HG02870 (cell line): ENCODE data around the gene C1GALT1.
"Not testable (repeated sequence)": the region's sequence is repeated elsewhere in the genome, so short reads cannot be mapped to it uniquely, and the experiment has no call there.

Experiments
- ATAC-seq: cut with Tn5 transposase; IDR thresholded peaks from one replicate; pipeline ENCODE4 v1.9.1; 2021; ENCODE audit warnings: mild to moderate bottlenecking, moderate library complexity; ENCODE audit not compliant: unreplicated experiment

Gene C1GALT1

DNA sequence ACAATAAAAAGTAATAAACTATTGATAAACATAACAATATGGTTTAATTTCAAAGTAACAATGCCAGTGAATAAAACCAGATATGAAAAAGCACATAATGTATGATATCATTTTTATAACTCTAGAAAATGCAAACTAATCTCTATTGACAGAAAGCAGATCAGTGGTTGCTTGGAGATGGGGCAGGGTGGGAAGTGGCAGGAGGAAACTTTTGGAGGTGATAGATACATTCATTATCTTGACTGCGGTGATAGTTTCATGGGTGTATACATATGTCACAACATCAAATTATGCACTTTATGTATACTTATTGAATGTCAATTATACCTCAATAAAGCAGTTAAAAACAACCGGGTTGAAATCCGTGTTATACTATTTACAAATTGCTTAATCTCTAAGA is 16.0 kb upstream of the C1GALT1 start:
- no peak for ATAC-seq

DNA sequence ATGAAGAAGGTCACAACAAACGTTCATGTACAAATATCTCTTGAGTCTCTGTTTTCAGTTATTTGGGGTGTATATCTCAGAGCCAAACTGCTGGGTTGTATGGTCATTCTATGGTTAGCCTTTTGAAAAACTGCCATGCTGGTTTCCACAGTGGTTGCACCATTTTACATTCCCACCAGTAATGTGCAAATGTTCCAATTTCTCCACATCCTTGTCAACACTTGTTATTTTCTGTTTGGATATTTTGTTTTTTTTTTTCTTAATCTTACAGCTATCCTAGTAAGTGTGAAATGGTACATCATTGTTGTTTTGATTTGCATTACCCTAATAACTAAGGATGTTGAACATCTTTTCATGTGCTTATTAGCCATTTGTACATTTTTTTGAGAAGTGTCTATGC is 13.0 kb upstream of the C1GALT1 start:
- no peak for ATAC-seq

DNA sequence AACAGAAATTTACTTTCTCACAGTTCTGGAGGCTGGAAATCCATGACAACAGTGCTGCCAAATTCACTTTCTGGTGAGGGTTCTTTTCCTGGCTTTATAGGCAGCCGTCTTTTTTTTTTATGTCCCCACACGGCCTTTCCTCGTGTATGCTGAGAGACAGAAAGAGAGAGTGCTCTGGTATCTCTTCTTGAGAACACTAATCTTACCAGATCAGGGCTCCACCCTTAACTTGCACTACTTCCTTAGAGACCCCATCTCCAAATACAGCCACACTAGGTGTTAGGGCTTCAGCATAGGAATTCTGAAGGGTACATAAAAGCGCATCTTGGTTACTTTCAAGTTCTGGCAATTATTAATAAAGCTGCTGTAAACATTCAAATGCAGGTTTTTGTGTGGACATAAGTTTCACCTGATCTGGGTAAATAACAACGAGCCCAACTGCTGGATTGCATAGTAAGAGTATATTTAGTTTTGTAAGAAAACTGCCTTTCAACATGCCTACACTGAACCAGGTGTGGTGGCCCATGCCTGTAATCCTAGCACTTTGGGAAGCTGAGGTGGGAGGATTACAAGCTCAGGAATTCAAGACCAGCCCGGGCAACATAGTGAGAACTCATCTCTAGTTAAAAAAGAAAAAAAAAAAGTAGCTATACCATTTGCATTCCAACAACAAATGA is 8.2 kb upstream of the C1GALT1 start:
- ATAC-seq: no peak

DNA sequence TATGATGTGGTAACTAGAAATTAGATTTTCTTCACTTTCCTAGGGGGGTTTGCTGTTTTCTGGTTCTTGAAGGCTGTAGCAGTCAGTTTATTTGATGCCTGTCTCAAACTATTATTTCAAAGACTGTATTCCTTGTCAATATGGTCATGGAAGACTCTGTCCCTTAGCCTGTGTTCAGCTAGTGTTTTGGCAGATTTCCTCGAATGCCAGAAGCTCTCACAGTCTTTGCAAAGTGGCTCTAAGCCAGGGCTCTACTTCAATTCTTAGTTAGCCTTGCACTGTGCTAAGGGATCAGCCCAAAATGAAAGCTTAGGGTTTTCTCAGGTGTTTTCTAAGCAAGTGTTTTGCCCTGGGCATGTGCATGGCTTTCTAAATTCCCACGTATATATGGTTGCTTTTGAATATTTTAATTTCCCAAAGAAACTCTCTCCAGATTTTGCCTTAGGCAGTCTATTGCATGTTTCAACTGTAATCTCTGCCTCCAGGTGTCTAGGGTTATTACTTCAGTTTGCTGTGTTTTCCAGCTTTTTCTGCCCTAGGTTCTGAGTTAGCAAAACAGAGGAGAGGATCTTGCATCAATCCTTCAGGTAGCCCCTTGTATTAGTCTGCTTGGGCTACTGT is 7.2 kb upstream of the C1GALT1 start:
- ATAC-seq: no peak

DNA sequence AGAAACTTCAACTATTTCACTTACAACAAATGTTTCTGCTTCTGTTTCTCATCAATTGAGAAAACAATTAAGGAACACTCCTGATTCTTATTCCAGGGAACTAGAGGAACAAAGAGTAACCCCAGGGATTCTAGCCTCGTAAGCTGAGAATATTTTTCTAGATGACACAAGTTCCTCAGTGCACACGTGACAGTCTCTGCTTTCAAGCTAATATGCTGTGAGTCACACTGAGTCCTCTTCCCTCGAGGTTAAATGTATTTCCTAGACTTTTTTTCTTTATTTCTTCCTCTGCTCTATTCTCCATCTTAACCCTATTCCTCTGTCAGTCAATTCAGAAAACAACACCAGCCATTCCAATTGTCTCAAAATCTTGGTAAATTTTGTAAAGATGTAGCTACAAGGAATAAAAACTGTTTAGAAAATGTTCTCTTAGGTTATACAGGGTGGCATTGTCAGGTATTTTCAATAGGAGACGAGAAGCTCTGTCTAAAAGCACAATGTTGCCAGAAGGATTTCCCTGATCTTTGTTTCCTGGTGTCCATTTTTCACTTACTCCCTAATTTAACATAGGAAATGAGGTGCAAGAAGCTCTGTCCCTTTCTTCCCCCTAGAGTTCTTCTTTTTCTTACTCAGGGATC is 5.8 kb upstream of the C1GALT1 start:
- no peak for ATAC-seq

DNA sequence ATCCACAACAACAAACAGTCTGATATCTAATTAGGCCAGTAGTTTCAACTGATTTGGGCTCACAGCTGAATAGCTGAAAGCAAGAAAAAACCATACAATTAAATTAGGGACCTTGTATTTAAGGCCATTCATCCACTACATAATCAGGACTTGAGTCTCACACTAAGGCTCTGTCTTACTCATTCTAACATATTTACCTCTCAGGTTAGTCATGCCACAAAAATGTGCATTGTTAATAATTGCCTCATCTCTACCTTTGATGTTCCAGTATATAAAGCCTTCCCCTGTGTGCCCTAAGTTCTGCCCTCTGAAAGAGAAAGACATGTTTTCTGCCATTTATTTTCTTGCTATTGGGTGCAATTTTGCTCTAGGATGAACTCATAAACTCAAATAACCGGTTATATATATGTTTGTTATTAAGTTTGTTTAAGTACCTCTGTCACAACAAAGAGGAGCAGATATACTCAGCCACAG is 5.3 kb upstream of the C1GALT1 start:
- ATAC-seq: no peak

DNA sequence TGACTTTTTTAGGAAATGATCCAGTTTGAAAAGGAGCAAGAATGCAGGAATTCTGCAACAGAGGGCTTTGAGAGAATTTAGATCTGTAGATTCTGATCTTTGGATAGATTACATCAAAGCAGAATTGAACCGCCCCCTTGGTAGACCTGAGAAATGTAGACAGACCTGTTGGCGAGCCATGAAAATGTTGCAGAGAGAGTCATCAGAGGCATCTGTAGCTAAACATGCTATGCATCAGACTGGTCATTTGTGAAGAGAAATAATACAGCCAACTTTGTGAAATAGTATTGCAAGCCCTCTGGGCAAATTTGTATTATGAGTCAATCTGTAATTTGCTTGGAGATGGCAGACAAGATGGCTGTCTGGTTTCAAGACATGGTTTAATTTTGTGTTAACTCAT is 4.3 kb upstream of the C1GALT1 start:
- ATAC-seq: no peak

DNA sequence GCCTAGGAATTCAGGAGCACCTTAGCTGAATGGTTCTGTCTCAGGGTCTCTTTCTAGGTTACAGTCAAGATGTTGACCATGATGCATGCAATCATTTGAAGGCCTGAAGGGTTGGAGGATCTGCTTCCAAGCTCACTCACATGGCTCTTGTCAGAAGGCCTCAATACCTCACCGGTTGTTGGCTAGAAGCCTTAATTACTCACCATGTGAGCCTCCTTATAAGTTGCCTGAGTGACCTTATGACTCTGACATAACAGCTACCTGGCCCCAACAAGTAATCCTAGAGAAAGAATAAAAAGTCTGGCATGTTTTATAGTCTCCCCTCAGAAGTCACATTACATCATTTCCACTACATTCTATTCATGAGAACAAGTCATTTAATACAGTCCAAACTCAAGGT is 3.4 kb upstream of the C1GALT1 start:
- ATAC-seq: no peak

DNA sequence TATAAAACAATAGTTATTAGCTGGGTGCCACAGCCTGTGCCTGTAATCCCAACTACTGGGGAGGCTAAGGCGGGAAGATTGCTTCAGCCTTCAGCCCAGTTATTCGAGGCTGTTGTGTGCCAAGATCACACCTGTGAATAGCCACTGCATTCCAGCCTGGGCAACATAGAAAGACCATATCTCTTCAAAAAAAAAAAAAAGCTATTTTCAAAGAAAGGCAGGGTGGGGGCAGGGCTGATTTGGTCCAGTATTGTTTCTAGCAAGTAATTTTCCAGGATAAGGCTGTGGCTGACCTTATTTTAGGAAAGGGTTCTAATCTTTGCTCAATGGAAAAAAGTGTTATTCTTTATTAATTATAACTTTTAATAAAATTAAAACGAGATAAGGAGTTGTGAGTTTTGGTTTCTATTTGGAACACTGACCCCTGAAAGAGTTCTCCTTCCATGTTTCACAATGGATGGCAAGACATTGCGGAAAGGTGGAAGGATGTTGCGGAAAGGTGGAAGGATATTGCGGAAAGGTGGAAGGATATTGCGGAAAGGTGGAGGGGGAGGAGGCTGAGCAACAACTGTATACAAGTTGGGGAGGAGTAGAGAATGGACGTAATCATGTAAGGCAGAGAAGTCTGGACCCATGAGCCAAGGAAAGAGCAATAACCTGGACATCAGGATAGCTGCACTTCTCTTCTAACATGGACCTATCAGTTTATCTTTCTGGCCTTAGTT is 1.5 kb upstream of the C1GALT1 start:
- ATAC-seq: no peak

DNA sequence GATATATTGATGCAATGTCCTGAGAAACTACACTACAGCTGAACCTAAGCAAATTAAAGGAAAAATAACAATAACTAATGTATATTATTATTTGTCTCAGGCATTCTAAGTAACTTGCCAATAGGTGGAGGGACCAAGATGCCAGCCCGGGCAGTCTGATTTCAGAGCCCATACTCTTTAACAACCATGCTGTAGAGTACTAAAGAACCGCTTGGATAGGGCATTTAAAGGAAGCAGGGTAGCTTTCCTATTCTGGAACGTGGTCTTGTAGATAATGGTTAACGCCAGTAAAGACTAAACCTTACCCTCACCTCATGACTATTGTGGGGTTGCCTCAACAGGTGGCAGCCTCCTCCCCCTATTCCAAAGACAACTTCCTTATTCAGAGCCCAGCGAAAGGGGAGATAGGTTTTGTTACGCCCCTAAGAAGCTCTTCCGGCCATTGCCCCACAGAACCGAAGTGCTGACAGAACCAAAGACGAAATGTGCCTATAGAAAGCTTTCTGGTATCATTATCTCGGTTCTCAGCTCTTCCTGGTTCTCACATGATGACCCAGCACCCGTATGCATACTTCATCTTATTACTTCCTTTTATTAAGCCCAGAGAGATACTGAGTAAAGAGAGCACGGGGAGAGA is 707 bp upstream of the C1GALT1 start:
- peak; percentile 34 for ATAC-seq

DNA sequence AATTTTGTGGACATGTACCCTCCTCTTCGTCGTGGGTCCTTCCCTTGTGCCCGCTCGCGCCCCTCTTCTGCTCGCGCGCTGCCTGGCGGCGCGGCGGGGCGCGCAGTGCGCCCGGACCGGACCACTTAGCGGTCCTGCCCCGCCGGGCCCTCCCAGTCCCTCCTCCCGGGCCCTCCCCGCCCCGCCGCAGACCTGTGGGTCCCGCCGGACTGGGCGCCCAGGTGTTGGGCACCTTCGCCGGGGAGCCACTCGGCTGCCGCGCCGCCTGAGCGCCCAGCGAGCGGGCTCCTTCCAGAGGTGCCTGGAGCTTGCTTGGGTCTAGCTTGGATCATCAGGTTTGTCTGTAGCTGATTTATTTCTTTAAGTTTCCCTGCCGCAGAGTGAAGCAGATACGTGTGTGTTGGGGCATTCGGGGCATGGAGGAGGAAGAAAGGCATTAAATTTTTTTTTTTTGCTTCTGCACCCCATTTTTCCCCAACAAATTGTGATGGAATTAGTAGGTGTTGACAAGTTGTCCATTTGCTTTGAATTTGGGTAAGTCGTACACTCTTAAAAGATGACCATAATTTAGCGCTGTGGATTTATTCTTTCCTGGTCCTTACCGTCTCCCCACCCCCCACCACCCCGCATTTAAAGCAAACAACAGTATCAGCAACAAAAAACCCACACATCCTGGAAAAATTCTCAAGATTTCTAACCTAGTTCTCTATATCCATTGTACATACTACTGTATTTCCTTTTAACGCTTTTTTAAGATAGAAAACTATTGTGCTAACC is 905 bp downstream of the C1GALT1 start:
- peak; percentile 16 for ATAC-seq

DNA sequence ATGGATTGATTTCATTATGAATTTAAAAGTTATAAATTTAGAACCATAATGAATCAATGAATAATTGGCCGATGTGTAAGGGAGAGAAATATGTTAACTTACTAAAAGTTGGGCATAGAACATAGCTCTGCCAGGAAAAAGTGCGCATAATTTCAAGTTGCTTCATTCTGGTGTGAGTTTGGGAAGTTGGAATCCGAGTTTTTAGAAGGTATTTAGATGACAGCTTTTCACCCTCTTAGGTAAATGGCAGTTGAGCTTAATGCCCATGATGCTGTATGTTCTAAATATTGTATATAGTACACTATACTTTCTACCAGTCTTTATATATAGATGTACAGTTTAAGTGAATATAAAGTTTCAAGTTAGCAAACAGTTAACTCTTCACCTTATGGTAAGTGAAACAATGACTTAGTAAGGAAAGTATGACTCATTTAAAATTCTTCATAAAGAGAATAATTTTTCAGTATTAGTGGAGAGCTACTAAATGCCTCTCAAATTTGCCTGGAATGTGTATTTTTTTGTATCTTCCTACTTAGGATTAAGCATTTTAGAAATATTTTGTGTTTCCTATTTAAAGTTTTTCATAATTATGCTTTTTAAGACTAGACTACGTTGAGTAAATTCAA is 1.6 kb downstream of the C1GALT1 start:
- ATAC-seq: no peak

DNA sequence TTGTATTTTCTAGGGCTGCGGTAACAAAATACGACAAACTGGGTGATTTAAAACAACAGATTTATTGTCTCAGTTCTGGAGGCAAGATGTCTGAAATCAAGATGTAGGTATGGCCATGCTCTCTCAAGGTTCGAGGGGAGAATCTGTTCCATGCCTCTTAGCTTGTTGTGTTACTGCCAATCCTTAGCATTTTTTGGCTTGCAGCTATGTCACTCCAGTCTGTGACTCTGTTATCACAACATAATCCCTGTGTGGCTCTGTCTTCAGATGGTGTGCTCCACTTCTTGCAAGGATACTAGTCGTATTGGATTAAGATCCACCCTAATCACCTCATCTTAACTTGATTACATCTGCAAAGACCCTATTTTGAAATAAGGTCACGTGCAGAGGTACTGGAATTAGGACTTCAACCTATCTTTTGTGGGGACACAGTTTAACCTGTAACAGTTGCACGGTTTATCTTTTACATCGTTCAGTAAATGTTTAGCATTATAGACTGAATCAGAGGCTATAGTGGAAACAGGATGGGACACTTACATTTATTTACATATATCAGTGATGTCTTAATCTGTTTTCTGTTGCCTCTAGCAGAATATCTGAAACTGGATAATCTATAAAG is 3.1 kb downstream of the C1GALT1 start:
- ATAC-seq: no peak

DNA sequence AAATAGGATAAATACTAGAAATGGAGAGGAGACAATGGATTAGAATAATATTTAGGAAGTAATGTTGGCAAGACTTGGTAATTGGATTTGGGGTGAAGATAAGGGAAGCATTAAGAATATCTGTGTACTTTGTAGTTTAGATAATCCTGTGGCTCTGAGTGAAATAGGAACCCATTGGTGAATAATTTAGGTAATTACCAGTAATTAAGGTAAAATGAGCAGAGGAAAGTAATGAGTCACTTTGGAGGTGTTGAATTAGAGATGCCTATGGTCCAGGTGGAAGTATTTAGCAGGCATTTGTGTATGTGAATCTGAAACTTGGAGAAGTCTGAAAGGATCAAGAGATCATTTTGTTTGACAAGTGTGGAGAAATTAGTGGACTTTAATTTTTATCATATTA is 5.7 kb downstream of the C1GALT1 start:
- ATAC-seq: no peak

DNA sequence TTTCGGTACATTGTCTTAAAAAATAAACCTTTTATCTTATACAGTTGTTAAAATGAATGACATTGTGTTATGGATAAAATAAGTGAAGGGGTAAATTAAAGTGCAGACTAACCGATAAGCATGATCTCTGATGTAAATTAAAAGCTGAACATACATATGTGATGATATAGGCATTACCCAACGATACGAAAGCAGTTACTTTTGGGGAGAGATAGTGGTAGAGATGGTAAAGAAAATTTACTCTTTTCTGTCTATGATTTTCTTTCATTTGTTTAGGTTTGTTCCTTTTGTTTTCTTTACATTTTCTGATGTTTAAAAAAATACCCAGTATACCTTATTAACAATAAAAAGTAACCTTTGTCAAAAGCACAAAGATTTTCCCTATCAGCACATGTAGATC is 6.4 kb downstream of the C1GALT1 start:
- ATAC-seq: no peak

DNA sequence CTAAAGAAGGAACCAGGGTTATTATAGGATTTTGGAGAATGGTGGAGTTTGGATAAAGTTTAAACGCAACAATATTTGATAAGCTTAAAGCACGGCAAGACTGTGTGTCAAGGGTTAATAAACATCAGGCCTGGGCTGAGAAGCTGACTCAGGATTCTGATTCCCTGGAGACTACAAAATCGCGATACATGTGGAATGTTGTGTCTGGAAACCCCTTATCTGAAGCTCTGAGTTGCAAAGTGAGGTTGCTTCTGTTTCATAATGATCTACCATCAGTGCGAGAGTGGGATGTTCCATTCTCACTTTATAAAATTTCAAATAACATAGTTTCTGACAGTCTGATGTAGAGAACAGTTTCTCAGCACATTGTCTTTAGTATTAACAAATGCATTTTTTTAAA is 7.8 kb downstream of the C1GALT1 start:
- ATAC-seq: no peak

DNA sequence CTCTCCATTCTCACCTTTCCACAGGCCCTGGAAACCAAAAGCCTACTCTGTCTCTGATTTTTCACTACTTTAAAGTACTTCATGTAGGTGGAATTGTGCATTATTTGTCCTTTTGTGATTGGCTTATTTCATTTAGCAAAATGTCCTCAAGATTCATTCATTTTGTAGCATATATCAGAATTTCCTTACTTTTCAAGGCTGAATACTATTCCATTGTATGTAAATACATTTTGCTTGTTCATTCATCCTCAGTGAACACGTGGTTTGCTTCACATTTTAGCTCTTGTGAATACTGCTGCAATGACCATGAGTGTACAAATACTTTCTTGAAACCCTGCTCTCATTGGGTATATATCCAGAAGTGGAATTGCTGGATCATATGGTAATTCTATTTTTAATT is 8.8 kb downstream of the C1GALT1 start:
- no peak for ATAC-seq

DNA sequence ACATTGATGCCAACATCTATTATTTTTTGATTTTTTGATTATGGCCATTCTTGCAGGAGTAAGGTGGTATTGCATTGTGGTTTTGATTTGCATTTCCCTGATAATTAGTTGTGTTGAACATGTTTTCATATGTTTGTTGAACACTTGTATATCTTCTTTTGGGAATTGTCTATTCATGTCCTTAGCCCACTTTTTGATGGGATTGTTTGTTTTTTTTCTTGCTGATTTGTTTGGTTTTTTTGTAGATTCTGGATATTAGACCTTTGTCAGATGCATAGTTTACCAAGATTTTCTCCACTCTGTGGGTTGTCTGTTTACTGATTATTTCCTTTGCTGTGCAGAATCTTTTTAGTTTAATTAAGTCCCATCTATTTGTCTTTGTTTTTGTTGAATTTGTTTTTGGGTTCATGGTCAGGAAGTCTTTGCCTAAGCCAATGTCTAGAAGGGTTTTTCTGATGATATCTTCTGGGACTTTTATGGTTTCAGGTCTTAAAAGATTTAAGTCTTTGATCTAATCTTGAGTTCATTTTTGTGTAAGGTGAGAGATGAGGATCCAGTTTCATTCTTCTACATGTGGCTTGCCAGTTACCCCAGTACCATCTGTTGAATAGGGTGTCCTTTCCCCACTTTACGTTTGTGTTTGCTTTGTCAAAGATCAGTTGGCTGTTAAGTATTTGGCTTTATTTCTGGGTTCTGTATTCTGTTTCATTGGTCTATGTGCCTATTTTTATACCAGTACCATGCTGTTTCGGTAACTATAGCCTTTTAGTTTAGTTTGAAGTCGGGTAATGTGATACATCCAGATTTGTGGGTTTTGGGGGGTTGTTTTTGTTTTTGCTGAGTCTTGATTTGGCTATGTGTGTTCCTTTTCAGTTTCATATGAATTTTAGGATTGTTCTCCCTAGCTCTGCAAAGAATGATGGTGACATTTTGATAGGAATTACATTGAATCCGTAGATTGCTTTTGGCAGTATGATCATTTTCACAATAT is 10.7 kb downstream of the C1GALT1 start:
- not testable (repeated sequence) for ATAC-seq
